ENCODE measurements around the gene PIGBOS1. TPM values are rescaled to one million over a fixed set of nuclear protein-coding genes. Genes with fewer than 3 reads are reported as not detected.
"Not testable (repeated sequence)": the region's sequence is repeated elsewhere in the genome, so short reads cannot be mapped to it uniquely, and the experiment has no call there.

PIGBOS1 gene
- total and polyA plus RNA-seq, 2 experiments from 2014 or later = 13.4 to 16.8 TPM

DNA sequence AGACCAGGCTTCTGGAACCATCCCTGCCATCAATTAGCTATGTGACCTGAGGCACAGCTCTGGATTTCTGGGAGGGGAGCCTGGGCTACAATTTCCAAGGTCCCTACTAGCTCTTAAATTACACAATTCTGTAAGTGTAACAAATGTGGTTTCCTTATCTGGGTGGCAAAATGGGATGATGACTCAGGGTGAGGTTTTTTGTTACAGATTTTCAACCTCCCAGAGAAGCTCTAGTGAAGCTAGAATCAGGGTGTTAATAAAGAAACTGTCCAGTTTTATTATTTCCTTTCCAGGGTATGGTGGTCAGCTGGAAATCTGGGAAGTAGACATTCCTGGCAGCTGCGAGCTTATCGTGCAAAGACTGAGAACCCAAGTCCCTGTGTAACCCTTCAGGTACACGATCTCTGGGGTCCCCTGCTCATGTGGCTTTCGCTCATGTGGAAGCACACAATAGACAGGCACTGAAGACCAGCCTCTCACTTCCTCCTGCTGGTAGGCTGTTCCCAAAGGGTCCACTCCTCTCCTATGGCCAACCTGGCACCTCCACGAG is 36.6 kb downstream of the PIGBOS1 start:
- Histone ChIP-seq H3K79me2 (ENCODE audit: insufficient read depth) (peaks cover 33% of the 10 kb centered on the region), H3F3A (ENCODE audit: insufficient read depth) (peaks cover 42% of the 10 kb centered on the region), H3K4me1 (ENCODE audit: insufficient read depth) (peaks cover 24% of the 10 kb centered on the region), H3K9me3 (ENCODE audit: low read depth) (no peaks in the 10 kb centered on the region), H3K9me2 (ENCODE audit: insufficient read depth) (no peaks in the 10 kb centered on the region), H2AFZ (no peak overlapping the region), H3K9ac (no peak overlapping the region), H3K4me3 (peak overlapping the region; percentile 41; the same call in 1 of the 2 replicates), H3K36me3 (ENCODE audit: low read depth) (no peaks in the 10 kb centered on the region), H3K4me2 (ENCODE audit: unreplicated experiment) (peak overlapping the region; percentile 53), H3K27me3 (replicated peaks; ENCODE audit: insufficient read depth) (no peaks in the 10 kb centered on the region), H4K20me1 (ENCODE audit: insufficient read depth) (0 out of 2 replicates have a peak, but pooled peaks cover 4% of the 10 kb centered on the region), H3K27ac (peak overlapping the region; percentile 47)
- 56% methylated on average over 5 of the region's 5 CpGs for WGBS, 2 experiments (ENCODE audit: low coverage in 1 of 2, low lambda C conversion rate in 2 of 2, missing lambda C conversion rate in 2 of 2)
- in situ Hi-C loops (cut with MboI) = no loop called here
- peak; percentile 82 for DNase-seq
- TF ChIP-seq EZH2 (IDR thresholded peaks at IDR 0.05; ENCODE audit: insufficient read depth, poor library complexity, severe bottlenecking) (no peak), EZH2phosphoT487 (IDR thresholded peaks at IDR 0.05; ENCODE audit: insufficient read depth, low read depth) (no peak)

DNA sequence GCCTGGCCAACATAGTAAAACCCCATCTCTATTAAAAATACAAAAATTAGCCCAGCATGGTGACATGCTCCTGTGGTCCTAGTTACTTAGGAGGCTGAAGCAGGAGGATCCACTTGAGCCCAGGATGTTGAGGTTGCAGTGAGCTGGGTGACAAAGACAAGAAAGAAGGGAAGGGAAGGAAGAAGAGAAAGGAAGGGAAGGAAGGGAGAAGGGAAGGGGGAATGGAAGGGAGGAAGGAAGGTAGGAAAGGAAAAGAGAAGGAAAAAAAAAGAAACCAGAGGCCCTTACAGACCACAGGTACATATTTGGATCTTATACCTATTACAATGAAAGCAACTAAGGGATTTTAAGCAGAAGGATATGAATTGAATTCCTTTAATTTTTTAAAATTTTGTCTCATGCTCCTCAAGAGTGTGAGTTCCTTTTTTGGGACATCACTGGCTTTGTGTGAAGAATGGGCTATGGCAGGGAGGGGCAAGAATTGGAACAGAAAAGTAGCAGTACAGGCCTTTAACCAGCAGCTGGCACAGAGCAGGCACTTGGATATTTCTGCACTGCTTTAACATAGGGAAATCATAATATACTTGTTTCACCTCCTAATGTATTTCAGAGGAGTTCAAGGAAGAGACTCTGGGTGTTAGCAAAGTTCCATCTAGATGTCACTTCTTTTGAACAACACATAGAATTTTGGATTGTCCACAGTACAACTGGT is 37.2 kb downstream of the PIGBOS1 start:
- in situ Hi-C loops (cut with MboI) = no loop called here
- peak overlapping the region; percentile 53 for H3K4me2 ChIP-seq (ENCODE audit: unreplicated experiment)
- H3K9me3 ChIP-seq (ENCODE audit: low read depth) = no peaks in the 10 kb centered on the region
- H3K9me2 ChIP-seq (ENCODE audit: insufficient read depth) = no peaks in the 10 kb centered on the region
- peaks cover 24% of the 10 kb centered on the region for H3K4me1 ChIP-seq (ENCODE audit: insufficient read depth)
- no peak overlapping the region for H2AFZ ChIP-seq
- H3K9ac ChIP-seq = no peak overlapping the region
- peak overlapping the region; percentile 41; the same call in 1 of the 2 replicates for H3K4me3 ChIP-seq
- H3K27me3 ChIP-seq (replicated peaks; ENCODE audit: insufficient read depth) = no peaks in the 10 kb centered on the region
- H3K79me2 ChIP-seq (ENCODE audit: insufficient read depth) = peaks cover 29% of the 10 kb centered on the region
- H3K27ac ChIP-seq = peak overlapping the region; percentile 25; the same call in 1 of the 2 replicates
- TF ChIP-seq EZH2phosphoT487 (IDR thresholded peaks at IDR 0.05; ENCODE audit: insufficient read depth, low read depth) = no peak
- no peak for TF ChIP-seq EZH2 (IDR thresholded peaks at IDR 0.05; ENCODE audit: insufficient read depth, poor library complexity, severe bottlenecking)
- no peaks in the 10 kb centered on the region for H3K36me3 ChIP-seq (ENCODE audit: low read depth)
- peaks cover 42% of the 10 kb centered on the region for H3F3A ChIP-seq (ENCODE audit: insufficient read depth)
- H4K20me1 ChIP-seq (ENCODE audit: insufficient read depth) = 0 out of 2 replicates have a peak, but pooled peaks cover 4% of the 10 kb centered on the region
- DNase-seq = peak; percentile 34

DNA sequence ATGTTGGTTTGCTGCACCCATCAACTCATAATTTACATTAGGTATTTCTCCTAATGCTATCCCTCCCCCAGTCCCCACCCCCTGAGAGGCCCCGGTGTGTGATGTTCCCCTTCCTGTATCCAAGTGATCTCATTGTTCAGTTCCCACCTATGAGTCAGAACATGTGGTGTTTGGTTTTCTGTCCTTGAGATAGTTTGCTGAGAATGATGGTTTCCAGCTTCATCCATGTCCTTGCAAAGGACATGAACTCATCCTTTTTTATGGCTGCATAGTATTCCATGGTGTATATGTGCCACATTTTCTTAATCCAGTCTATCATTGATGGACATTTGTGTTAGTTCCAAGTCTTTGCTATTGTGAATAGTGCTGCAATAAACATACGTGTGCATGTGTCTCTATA is 38.3 kb downstream of the PIGBOS1 start:
- H3K36me3 ChIP-seq (ENCODE audit: low read depth); H3K9me3 ChIP-seq (ENCODE audit: low read depth); in situ Hi-C loops (cut with MboI); H3K9ac ChIP-seq; H3K4me2 ChIP-seq (ENCODE audit: unreplicated experiment); H3K27me3 ChIP-seq (replicated peaks; ENCODE audit: insufficient read depth); H3K27ac ChIP-seq; H2AFZ ChIP-seq; H3K9me2 ChIP-seq (ENCODE audit: insufficient read depth); H3K4me3 ChIP-seq; H4K20me1 ChIP-seq (ENCODE audit: insufficient read depth): not testable (repeated sequence)
- WGBS, 2 experiments (ENCODE audit: low coverage in 1 of 2, low lambda C conversion rate in 2 of 2, missing lambda C conversion rate in 2 of 2) = 50% methylated on average over 2 of the region's 2 CpGs
- peak; percentile 7 for DNase-seq
- peaks cover 24% of the 10 kb centered on the region for H3K4me1 ChIP-seq (ENCODE audit: insufficient read depth)
- H3K79me2 ChIP-seq (ENCODE audit: insufficient read depth) = peaks cover 29% of the 10 kb centered on the region
- H3F3A ChIP-seq (ENCODE audit: insufficient read depth) = peaks cover 42% of the 10 kb centered on the region

DNA sequence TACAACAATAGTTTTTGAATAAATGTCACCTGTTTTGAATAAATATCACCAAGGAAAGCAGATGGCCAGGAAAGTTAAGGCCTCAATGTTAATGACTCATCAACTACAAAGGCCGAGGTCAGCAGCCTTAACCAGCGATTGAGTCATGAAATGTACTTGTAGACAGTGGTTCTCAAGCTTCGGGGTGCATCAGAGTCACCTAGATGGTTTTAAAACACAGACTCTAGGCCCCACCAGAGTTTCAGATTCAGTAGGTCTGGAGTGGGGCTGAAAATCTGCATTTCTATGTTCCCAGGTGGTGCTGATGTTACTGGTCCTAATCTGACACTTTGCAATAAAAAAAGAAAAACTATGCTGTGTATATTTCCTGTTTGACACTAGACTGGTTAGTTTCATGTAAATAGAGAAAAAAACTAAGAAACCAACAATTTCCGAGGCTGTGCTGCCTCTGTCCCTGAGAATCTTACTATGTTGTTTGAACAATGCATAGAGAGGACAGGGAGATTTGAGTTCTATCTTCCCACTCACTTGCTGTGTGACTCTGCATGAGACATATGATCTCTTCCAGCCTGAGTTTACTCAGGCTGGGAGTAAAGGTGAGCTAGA is 39.1 kb downstream of the PIGBOS1 start:
- no peak overlapping the region for H2AFZ ChIP-seq
- H3K27me3 ChIP-seq (replicated peaks; ENCODE audit: insufficient read depth) = no peaks in the 10 kb centered on the region
- peak; percentile 96 for DNase-seq
- H4K20me1 ChIP-seq (ENCODE audit: insufficient read depth) = 0 out of 2 replicates have a peak, but pooled peaks cover 4% of the 10 kb centered on the region
- H3K9me2 ChIP-seq (ENCODE audit: insufficient read depth) = no peaks in the 10 kb centered on the region
- peaks cover 26% of the 10 kb centered on the region for H3K79me2 ChIP-seq (ENCODE audit: insufficient read depth)
- peak; percentile 70; the same call in 1 of the 2 replicates for TF ChIP-seq EZH2phosphoT487 (IDR thresholded peaks at IDR 0.05; ENCODE audit: insufficient read depth, low read depth)
- no peak for TF ChIP-seq EZH2 (IDR thresholded peaks at IDR 0.05; ENCODE audit: insufficient read depth, poor library complexity, severe bottlenecking)
- in situ Hi-C loops (cut with MboI) = no loop called here
- peak overlapping the region; percentile 63 for H3K27ac ChIP-seq
- H3K36me3 ChIP-seq (ENCODE audit: low read depth) = no peaks in the 10 kb centered on the region
- H3K4me2 ChIP-seq (ENCODE audit: unreplicated experiment) = peak overlapping the region; percentile 33
- peaks cover 24% of the 10 kb centered on the region for H3K4me1 ChIP-seq (ENCODE audit: insufficient read depth)
- peaks cover 42% of the 10 kb centered on the region for H3F3A ChIP-seq (ENCODE audit: insufficient read depth)
- H3K4me3 ChIP-seq = no peak overlapping the region
- 7 to 10% methylated on average over 4 of the region's 4 CpGs for WGBS, 2 experiments (ENCODE audit: low coverage in 1 of 2, low lambda C conversion rate in 2 of 2, missing lambda C conversion rate in 2 of 2)
- H3K9me3 ChIP-seq (ENCODE audit: low read depth) = no peaks in the 10 kb centered on the region
- H3K9ac ChIP-seq = peak overlapping the region; percentile 40
